HEK293T (cell line): ENCODE data around the gene IRS2.

Source experiments
- CTCF ChIA-PET: fragments of 350-600 bp; formaldehyde crosslinking; extraction: SDS; loops from one replicate; lab custom pipeline; 2021; ENCODE audit warnings: antibody characterized with exemption, inconsistent platforms; lab: Yijun Ruan, JAX
- POLR2A ChIA-PET: fragments of 350-600 bp; formaldehyde crosslinking; extraction: SDS; loops from one replicate; lab custom pipeline; 2020; ENCODE audit warnings: antibody characterized with exemption, inconsistent platforms; lab: Yijun Ruan, JAX
- DNase-seq: peaks from one replicate; pipeline ENCODE4 v3.0.0; 2012; ENCODE audit warnings: mixed read lengths; ENCODE audit errors: extremely low spot score
- ARNT ChIP-seq: fragments of 450-650 bp; IDR thresholded peaks from 2 replicates; pipeline ENCODE4 v1.6.1; 2017; ENCODE audit warnings: mild to moderate bottlenecking
- BHLHE40 ChIP-seq: fragments of 450-650 bp; IDR thresholded peaks from 2 replicates; pipeline ENCODE4 v1.6.1; 2016; ENCODE audit warnings: mild to moderate bottlenecking, moderate library complexity, borderline replicate concordance
- CTBP1 ChIP-seq: fragments of 450-650 bp; IDR thresholded peaks from 2 replicates; pipeline ENCODE4 v1.6.1; 2016; ENCODE audit warnings: borderline replicate concordance
- ELF4 ChIP-seq: fragments of 450-650 bp; IDR thresholded peaks from 2 replicates; pipeline ENCODE4 v1.6.1; 2017; ENCODE audit warnings: antibody characterized with exemption
- FOXA1 ChIP-seq: fragments of 450-650 bp; IDR thresholded peaks from 2 replicates; pipeline ENCODE4 v1.6.1; 2016; ENCODE audit warnings: mild to moderate bottlenecking
- FOXK2 ChIP-seq: fragments of 450-650 bp; IDR thresholded peaks from 2 replicates; pipeline ENCODE4 v1.6.1; 2016; ENCODE audit warnings: mild to moderate bottlenecking
- FOXM1 ChIP-seq: fragments of 450-650 bp; IDR thresholded peaks from 2 replicates; pipeline ENCODE4 v1.6.1; 2017; ENCODE audit warnings: mild to moderate bottlenecking, borderline replicate concordance
- HDGF ChIP-seq: fragments of 450-650 bp; IDR thresholded peaks from 2 replicates; pipeline ENCODE4 v1.6.1; 2017; ENCODE audit warnings: antibody characterized with exemption, borderline replicate concordance
- L3MBTL2 ChIP-seq: fragments of 450-650 bp; conservative IDR thresholded peaks from 2 replicates; pipeline ENCODE4 v1.6.1; 2016; ENCODE audit warnings: mild to moderate bottlenecking
- LEF1 ChIP-seq: fragments of 450-650 bp; IDR thresholded peaks from 2 replicates; pipeline ENCODE4 v1.6.1; 2017; ENCODE audit warnings: mild to moderate bottlenecking, borderline replicate concordance
- NFRKB ChIP-seq: fragments of 450-650 bp; IDR thresholded peaks from 2 replicates; pipeline ENCODE4 v1.6.1; 2016; ENCODE audit warnings: mild to moderate bottlenecking, moderate library complexity
- PKNOX1 ChIP-seq: fragments of 450-650 bp; IDR thresholded peaks from 2 replicates; pipeline ENCODE4 v1.6.1; 2016
- SP1 ChIP-seq: fragments of 450-650 bp; IDR thresholded peaks from 2 replicates; pipeline ENCODE4 v1.6.1; 2017
- SUZ12 ChIP-seq: fragments of 450-650 bp; IDR thresholded peaks from 2 replicates; pipeline ENCODE4 v1.6.1; 2016; ENCODE audit warnings: mild to moderate bottlenecking
- TARDBP ChIP-seq: fragments of 450-650 bp; IDR thresholded peaks from 2 replicates; pipeline ENCODE4 v1.6.1; 2016
- ZNF384 ChIP-seq: fragments of 450-650 bp; IDR thresholded peaks from 2 replicates; pipeline ENCODE4 v1.6.1; 2016

The IRS2 gene

GRCh38 chr13:109755551-109755950, 30.8 kb downstream of the IRS2 start:
- POLR2A ChIA-PET = no interaction called here

GRCh38 chr13:109751477-109751876, 34.9 kb downstream of the IRS2 start:
- DNase-seq = no peak
- TF ChIP-seq PKNOX1 (no peak), FOXK2 (no peak), FOXM1 (no peak), CTBP1 (no peak), SP1 (no peak), ZNF384 (no peak), BHLHE40 (no peak), TARDBP (no peak), NFRKB (no peak), L3MBTL2 (no peak), HDGF (no peak), FOXA1 (no peak), ARNT (no peak), ELF4 (no peak), SUZ12 (no peak), LEF1 (no peak)
- ChIA-PET POLR2A (no interaction called here), CTCF (interaction anchor here (0.8 to 1.2 kb wide), 2 partner anchors 11 to 13 kb away, joined by 4 read pairs; no protein-coding TSS in a partner anchor)

More at GRCh38 chr13:109755551-109755950, 30.8 kb downstream of the IRS2 start:
- CTCF ChIA-PET = no interaction called here
- TF ChIP-seq FOXK2 (no peak), PKNOX1 (no peak), HDGF (no peak)
- no peak for DNase-seq

- CTCF ChIA-PET = no interaction called here
- no peak for DNase-seq
- POLR2A ChIA-PET = no interaction called here
- no peak for TF ChIP-seq TARDBP
- TF ChIP-seq NFRKB = no peak
- TF ChIP-seq CTBP1 = no peak
- TF ChIP-seq FOXK2 = no peak
- no peak for TF ChIP-seq SP1
- no peak for TF ChIP-seq FOXA1
- no peak for TF ChIP-seq BHLHE40
- no peak for TF ChIP-seq ELF4
These were observed 36.1 kb downstream of the IRS2 start for GRCh38 chr13:109750221-109750775.

DNA sequence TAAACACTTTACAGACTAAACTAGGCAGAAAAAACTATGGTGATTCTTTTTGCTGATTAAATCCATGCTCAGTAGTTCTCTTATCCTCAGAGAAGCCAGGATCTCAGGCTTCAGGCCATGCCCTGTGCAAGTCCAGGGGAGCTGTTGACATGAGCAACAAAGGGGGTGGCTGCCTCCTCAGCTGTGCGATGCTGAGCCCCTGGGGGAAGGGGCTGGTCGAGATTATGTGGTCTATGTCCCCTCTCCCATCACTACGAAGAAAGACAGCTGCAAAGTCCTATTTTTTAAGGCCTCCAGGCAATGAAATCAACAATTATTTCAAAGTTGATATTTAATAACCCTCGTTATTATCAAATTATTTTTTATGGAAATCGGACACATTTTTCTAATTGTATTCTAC, 37.0 kb downstream of the IRS2 start:
- POLR2A ChIA-PET = no interaction called here
- no peak for DNase-seq
- CTCF ChIA-PET = no interaction called here
- TF ChIP-seq NFRKB (no peak), SUZ12 (no peak), BHLHE40 (no peak), PKNOX1 (no peak), SP1 (no peak), FOXA1 (no peak)

DNA sequence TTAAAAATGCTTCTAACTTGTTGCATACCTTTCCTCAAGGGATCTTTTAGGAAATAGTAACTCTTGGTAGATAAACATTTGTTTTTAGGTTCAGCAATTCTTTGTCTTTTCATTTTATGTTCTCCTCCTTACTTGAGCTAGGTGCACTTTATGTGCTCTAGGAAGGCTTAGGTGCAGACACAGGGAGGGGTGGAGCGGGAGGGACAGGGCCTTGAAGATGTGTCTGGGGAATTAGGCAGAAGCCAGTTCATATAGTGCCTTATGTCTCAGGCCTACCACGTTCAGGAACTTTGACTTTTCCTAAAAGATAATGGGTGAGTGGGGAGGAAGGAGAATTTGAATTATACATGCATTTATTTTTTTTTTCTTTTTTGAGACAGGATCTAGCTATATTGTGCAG, 37.7 kb downstream of the IRS2 start:
- CTCF ChIA-PET = interaction anchor here (1.1 kb wide), 1 partner anchor 36 kb away, joined by 3 read pairs; no protein-coding TSS in a partner anchor
- no peak for DNase-seq

GRCh38 chr13:109747524-109747923, 38.9 kb downstream of the IRS2 start:
- no peak for DNase-seq
- ChIA-PET POLR2A (no interaction called here), CTCF (no interaction called here)
- no peak for TF ChIP-seq CTBP1
- no peak for TF ChIP-seq LEF1
- no peak for TF ChIP-seq TARDBP
- TF ChIP-seq FOXK2 = no peak
- no peak for TF ChIP-seq SUZ12
- TF ChIP-seq L3MBTL2 = no peak
- TF ChIP-seq BHLHE40 = no peak
- no peak for TF ChIP-seq PKNOX1
- no peak for TF ChIP-seq FOXA1
- no peak for TF ChIP-seq ZNF384
- TF ChIP-seq SP1 = no peak
- no peak for TF ChIP-seq FOXM1
- no peak for TF ChIP-seq NFRKB
- no peak for TF ChIP-seq ELF4
- TF ChIP-seq HDGF = no peak
- no peak for TF ChIP-seq ARNT

More for the DNA sequence above, 37.7 kb downstream of the IRS2 start:
- POLR2A ChIA-PET = no interaction called here
- TF ChIP-seq CTBP1 (no peak), FOXM1 (no peak), FOXK2 (no peak), BHLHE40 (no peak), HDGF (no peak), SP1 (no peak), LEF1 (no peak), SUZ12 (no peak), ELF4 (no peak), NFRKB (no peak), L3MBTL2 (no peak), TARDBP (no peak)
